DOHH2 (cell line): Measurements from ENCODE around the gene ADSL.

Experiments
- CTCF ChIP-seq: fragments of 200-600 bp; sonication (generic); IDR thresholded peaks from one replicate; pipeline ENCODE4 v1.5.1; 2014; ENCODE audit warnings: antibody characterized with exemption, mild to moderate bottlenecking, low read depth, low read length; ENCODE audit not compliant: poor library complexity, severe bottlenecking
- EZH2phosphoT487 ChIP-seq: fragments of 200-600 bp; sonication (generic); IDR thresholded peaks from 2 replicates; pipeline ENCODE4 v1.6.1; 2017; ENCODE audit warnings: borderline replicate concordance, mild to moderate bottlenecking, antibody characterized with exemption, low read length, moderate library complexity, mixed read lengths

GRCh38 chr22:40345271-40345670 is 1.0 kb upstream of the ADSL start:
- no peak for TF ChIP-seq CTCF
- TF ChIP-seq EZH2phosphoT487 = no peak
